NB4 (cell line): ENCODE data around the gene DNAH11.

Experiments
- DNase-seq: peaks from one replicate; pipeline ENCODE4 v3.0.0; 2010; ENCODE audit warnings: low read depth
- H3K4me3 ChIP-seq: one replicate; pipeline ENCODE4 v1.5.1; 2011; ENCODE audit warnings: mild to moderate bottlenecking, low read depth, low read length, moderate library complexity
- MYC ChIP-seq: IDR thresholded peaks from 2 replicates; pipeline ENCODE4 v1.6.1; 2011; ENCODE audit warnings: low read depth, low read length
- POLR2A ChIP-seq: IDR thresholded peaks from 2 replicates; pipeline ENCODE4 v1.6.1; 2011; ENCODE audit warnings: mild to moderate bottlenecking; ENCODE audit not compliant: insufficient read length; ENCODE audit errors: extremely low read depth
- TF ChIP-seq, protein P1 (sequence below): IDR thresholded peaks from 2 replicates; pipeline ENCODE4 v1.6.1; 2011; ENCODE audit warnings: low read depth, low read length
- TF ChIP-seq, protein P2 (sequence below): IDR thresholded peaks from one replicate; pipeline ENCODE4 v1.5.1; 2012; ENCODE audit warnings: low read depth, low read length

The DNAH11 gene

DNA sequence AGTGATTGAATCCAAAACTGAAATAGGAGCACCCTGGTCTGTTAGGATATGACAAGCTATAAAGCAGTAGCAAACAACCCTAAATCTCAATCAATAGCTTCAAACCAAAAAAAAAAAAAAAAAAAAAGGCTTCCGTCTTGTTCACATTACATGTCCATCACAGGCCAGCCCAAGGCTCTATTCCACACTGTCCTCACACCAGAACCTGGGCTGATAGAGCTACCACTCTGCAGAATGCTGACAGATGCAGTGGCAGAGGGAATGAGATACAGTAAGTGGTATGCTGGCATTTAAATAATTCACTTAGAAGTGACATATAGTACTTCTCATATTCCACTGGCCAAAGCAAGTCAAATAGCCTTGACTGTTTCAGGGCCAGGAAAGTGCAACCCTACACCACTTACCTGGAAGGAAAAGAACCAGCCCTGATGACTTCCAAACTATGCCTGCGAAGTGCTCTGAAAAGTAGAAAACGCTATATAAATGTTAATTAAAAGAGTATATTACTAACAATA, 397.1 kb downstream of the DNAH11 start:
- H3K4me3 ChIP-seq = no peak overlapping the region
- DNase-seq = no peak
- TF ChIP-seq, protein P1, sequence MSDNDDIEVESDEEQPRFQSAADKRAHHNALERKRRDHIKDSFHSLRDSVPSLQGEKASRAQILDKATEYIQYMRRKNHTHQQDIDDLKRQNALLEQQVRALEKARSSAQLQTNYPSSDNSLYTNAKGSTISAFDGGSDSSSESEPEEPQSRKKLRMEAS = no peak
- TF ChIP-seq, protein P2, sequence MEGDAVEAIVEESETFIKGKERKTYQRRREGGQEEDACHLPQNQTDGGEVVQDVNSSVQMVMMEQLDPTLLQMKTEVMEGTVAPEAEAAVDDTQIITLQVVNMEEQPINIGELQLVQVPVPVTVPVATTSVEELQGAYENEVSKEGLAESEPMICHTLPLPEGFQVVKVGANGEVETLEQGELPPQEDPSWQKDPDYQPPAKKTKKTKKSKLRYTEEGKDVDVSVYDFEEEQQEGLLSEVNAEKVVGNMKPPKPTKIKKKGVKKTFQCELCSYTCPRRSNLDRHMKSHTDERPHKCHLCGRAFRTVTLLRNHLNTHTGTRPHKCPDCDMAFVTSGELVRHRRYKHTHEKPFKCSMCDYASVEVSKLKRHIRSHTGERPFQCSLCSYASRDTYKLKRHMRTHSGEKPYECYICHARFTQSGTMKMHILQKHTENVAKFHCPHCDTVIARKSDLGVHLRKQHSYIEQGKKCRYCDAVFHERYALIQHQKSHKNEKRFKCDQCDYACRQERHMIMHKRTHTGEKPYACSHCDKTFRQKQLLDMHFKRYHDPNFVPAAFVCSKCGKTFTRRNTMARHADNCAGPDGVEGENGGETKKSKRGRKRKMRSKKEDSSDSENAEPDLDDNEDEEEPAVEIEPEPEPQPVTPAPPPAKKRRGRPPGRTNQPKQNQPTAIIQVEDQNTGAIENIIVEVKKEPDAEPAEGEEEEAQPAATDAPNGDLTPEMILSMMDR = no peak
- TF ChIP-seq POLR2A (no peak), MYC (no peak)

GRCh38 chr7:21941611-21942141, 398.8 kb downstream of the DNAH11 start:
- TF ChIP-seq POLR2A = no peak
- TF ChIP-seq, protein P1 = peak; percentile 49; the same call in 1 of the 2 replicates
- DNase-seq = peak; percentile 78
- H3K4me3 ChIP-seq = peak overlapping the region; percentile 32

DNA sequence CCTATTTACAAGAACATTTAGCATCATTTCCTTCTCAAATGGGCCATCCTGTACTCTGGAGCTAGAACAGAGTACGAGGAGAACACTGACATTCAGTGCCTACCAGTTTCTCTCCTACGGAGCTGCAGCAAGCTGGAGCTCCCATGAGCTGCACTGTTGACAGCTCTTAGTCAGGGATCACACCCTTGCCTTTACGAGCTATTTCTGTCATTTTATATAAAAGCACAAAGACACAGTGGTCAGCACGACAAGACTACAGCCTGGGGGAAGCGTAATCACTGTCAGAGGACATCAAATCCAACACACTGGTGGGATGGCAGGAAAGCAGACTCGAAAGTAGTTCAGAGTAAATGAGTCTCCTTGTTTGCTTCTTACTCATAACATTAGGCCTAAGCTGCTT, 400.1 kb downstream of the DNAH11 start:
- DNase-seq = peak; percentile 18
- TF ChIP-seq MYC = no peak
- TF ChIP-seq, protein P1 = no peak
- peak overlapping the region; percentile 93 for H3K4me3 ChIP-seq

DNA sequence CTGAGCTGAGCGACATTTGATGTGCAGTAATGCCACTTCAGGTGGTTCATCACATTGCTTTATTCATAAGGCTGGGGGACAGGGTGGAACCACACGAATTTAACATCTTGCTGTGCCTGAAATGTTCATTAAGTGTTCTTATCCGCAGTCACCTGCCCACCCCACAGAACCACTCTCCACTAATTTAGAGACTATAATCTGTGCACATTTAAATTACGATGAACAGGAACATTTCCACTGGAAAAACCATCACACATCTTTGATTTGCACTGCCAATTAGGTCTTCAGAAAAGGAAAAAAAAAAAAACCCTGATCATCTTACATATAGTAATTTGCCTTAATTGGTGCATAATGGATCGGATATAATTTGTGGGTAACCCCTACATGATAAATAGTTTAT, 400.6 kb downstream of the DNAH11 start:
- DNase-seq = no peak
- H3K4me3 ChIP-seq = peak overlapping the region; percentile 93
- TF ChIP-seq MYC = no peak
- TF ChIP-seq POLR2A = no peak
- TF ChIP-seq, protein P2 = no peak
- TF ChIP-seq, protein P1 = no peak

- no peak for TF ChIP-seq POLR2A
- TF ChIP-seq, protein P1 = peak; percentile 10; the same call in 1 of the 2 replicates
- DNase-seq = peak; percentile 75
- H3K4me3 ChIP-seq = peak overlapping the region; percentile 93
Measured at GRCh38 chr7:21944616-21945453, 402.0 kb downstream of the DNAH11 start.

GRCh38 chr7:21945454-21946221, 402.8 kb downstream of the DNAH11 start, which contains the start of gene CDCA7L:
TSS of gene CDCA7L (minus strand) at chr7:21945899. CDS start at chr7:21945804, 95 bp downstream.
- TF ChIP-seq MYC (peak; percentile 64), POLR2A (peak; percentile 95)
- TF ChIP-seq, protein P1 = peak; percentile 76; the same call in 1 of the 2 replicates
- TF ChIP-seq, protein P2 = no peak
- DNase-seq = peak; percentile 92
- H3K4me3 ChIP-seq = peak within 1 kb of the TSS; percentile 93

DNA sequence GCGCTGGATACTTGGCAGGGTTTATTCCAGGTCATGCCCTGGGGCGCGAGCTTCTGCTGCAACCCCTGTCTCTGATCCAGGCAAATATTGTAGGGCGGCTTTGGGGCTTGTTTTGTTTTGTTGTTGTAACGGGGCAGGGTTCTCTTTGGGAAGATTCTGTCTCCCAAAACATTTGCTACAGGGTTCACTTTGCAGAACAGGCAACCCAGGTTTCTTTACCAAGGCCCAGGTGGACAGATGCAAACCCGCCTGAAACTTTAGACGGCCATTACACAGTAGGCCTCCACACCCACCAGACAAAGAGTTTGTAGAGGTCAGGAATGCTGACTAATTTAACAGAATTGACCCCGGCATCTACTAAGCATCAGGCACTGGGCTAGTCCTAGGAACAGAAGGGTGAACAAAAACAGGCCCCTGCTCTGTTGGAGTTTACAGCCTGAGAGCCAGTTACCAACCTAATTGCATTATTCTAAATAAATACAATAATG, 403.4 kb downstream of the DNAH11 start:
- H3K4me3 ChIP-seq = peak overlapping the region; percentile 21
- no peak for DNase-seq
- TF ChIP-seq, protein P2 = no peak
- TF ChIP-seq MYC = no peak
- TF ChIP-seq, protein P1 = no peak; the same call in 1 of the 2 replicates
- TF ChIP-seq POLR2A = no peak
